ENCODE results near the gene MASTL. TPM values are rescaled to one million over a fixed set of nuclear protein-coding genes. Genes with fewer than 3 reads are reported as not detected.

The MASTL gene
- total RNA-seq, 1 experiment from 2014 or later: 13.8 TPM

GRCh38 chr10:27143686-27144085 lies 11.5 kb upstream of the MASTL start:
- Histone ChIP-seq H3K27me3 (ENCODE audit: insufficient read depth, low read length) (no peaks in the 10 kb centered on the region), H3K27ac (ENCODE audit: low read depth, low read length) (no peak overlapping the region), H3K9me3 (ENCODE audit: control insufficient read depth in 1 of 2, insufficient read depth in 1 of 2, low read depth in 1 of 2, low read length in 2 of 2) (no peaks in the 10 kb centered on the region), H2AFZ (ENCODE audit: low read depth, low read length, poor library complexity, severe bottlenecking) (no peak overlapping the region), H4K20me1 (ENCODE audit: insufficient read depth) (0 out of 2 replicates have a peak, but pooled peaks cover 6% of the 10 kb centered on the region), H3K9ac (ENCODE audit: low read length) (no peak overlapping the region), H3K36me3 (ENCODE audit: control insufficient read depth in 1 of 2, insufficient read depth in 2 of 2, low read length in 2 of 2) (peaks cover 47 to 48% of the 10 kb centered on the region in 2 experiments; a peak in 3 of 4 replicates), H3K9me2 (ENCODE audit: insufficient read depth) (no peaks in the 10 kb centered on the region), H3K4me3 (replicated peaks in 1 of 2; ENCODE audit: low read depth in 1 of 2, low read length in 2 of 2) (no peak overlapping the region), H3K4me1 (ENCODE audit: control insufficient read depth in 1 of 2, insufficient read depth in 2 of 2, low read length in 2 of 2) (no peaks in the 10 kb centered on the region), H3K79me2 (ENCODE audit: insufficient read depth, low read length) (peaks cover 84% of the 10 kb centered on the region), H3K4me2 (ENCODE audit: low read length) (no peak overlapping the region)
- ChIA-PET POLR2A (no interaction called here), RAD21 (ENCODE audit: low non-redundant PET in 1 of 2, low total read pairs in 2 of 2, uncharacterized antibody in 2 of 2, unreplicated experiment in 2 of 2) (no interaction called here), CTCF (no interaction called here)
- TF ChIP-seq YY1 (IDR thresholded peaks at IDR 0.05; ENCODE audit: extremely low read depth, insufficient replicate concordance, low read depth, low read length) (no peak), REST (IDR thresholded peaks at IDR 0.05; ENCODE audit: low read depth) (no peak), CTCF (IDR thresholded peaks at IDR 0.05 in 2 of 3, conservative IDR thresholded peaks at IDR 0.05 in 1 of 3; ENCODE audit: borderline replicate concordance in 1 of 3, insufficient read depth in 1 of 3, low read depth in 2 of 3, low read length in 2 of 3) (no peak), ZFX (IDR thresholded peaks at IDR 0.05) (no peak), POLR2A (IDR thresholded peaks at IDR 0.05; ENCODE audit: borderline replicate concordance, extremely low read depth, insufficient read depth, insufficient read length) (no peak), EGR1 (IDR thresholded peaks at IDR 0.05; ENCODE audit: low read depth) (no peak), CBX3 (IDR thresholded peaks at IDR 0.05; ENCODE audit: low read depth) (no peak), TCF7L2 (IDR thresholded peaks at IDR 0.05; ENCODE audit: borderline replicate concordance, extremely low read depth, insufficient read depth, insufficient read length) (no peak), JUND (IDR thresholded peaks at IDR 0.05) (no peak), SP1 (IDR thresholded peaks at IDR 0.05; ENCODE audit: low read depth) (no peak), SRF (IDR thresholded peaks at IDR 0.05; ENCODE audit: low read depth) (no peak)
- TF ChIP-seq, protein P1, sequence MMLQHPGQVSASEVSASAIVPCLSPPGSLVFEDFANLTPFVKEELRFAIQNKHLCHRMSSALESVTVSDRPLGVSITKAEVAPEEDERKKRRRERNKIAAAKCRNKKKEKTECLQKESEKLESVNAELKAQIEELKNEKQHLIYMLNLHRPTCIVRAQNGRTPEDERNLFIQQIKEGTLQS (IDR thresholded peaks at IDR 0.05): no peak
- intact Hi-C loops (cut with micrococcal nuclease): no loop called here
- no peak for DNase-seq (ENCODE audit: low read depth, low spot score)
- ATAC-seq: no peak
- BruUV-seq (replicated peaks): no TSS peak

All from HCT116 (cell line).